HG03039 (cell line): ENCODE data around the gene ITPK1.

Experiments used
- ATAC-seq: cut with Tn5 transposase; IDR thresholded peaks from one replicate; pipeline ENCODE4 v1.9.1; 2021; ENCODE audit warnings: mild to moderate bottlenecking, moderate library complexity; ENCODE audit not compliant: unreplicated experiment

ITPK1 gene

GRCh38 chr14:93012506-93012905, 103.2 kb downstream of the ITPK1 start:
- no peak for ATAC-seq

GRCh38 chr14:93011650-93012325, 103.9 kb downstream of the ITPK1 start:
- ATAC-seq = no peak

- ATAC-seq = no peak
These were observed 104.6 kb downstream of the ITPK1 start for GRCh38 chr14:93011141-93011529.

- no peak for ATAC-seq
These were observed 105.1 kb downstream of the ITPK1 start for GRCh38 chr14:93010522-93011140.

- no peak for ATAC-seq
These were observed 105.6 kb downstream of the ITPK1 start for GRCh38 chr14:93010130-93010499.

GRCh38 chr14:93009471-93010129, 106.1 kb downstream of the ITPK1 start:
- ATAC-seq = no peak

- no peak for ATAC-seq
These were observed 107.3 kb downstream of the ITPK1 start for GRCh38 chr14:93008381-93008780.

- no peak for ATAC-seq
These were observed 108.3 kb downstream of the ITPK1 start for GRCh38 chr14:93007225-93007997.

- no peak for ATAC-seq
These were observed 109.1 kb downstream of the ITPK1 start for GRCh38 chr14:93006567-93007051.

- no peak for ATAC-seq
These were observed 109.9 kb downstream of the ITPK1 start for GRCh38 chr14:93005838-93006237.

- no peak for ATAC-seq
These were observed 110.5 kb downstream of the ITPK1 start for GRCh38 chr14:93005135-93005813.

- no peak for ATAC-seq
These were observed 111.0 kb downstream of the ITPK1 start for GRCh38 chr14:93004699-93005082.

- no peak for ATAC-seq
These were observed 111.6 kb downstream of the ITPK1 start for GRCh38 chr14:93003945-93004698.

- no peak for ATAC-seq
These were observed 112.8 kb downstream of the ITPK1 start for GRCh38 chr14:93002851-93003298.

GRCh38 chr14:93002049-93002448, 113.7 kb downstream of the ITPK1 start:
- ATAC-seq = no peak

GRCh38 chr14:92998946-92999345, 116.8 kb downstream of the ITPK1 start:
- ATAC-seq = no peak

GRCh38 chr14:92997343-92998061, 118.2 kb downstream of the ITPK1 start:
- no peak for ATAC-seq

GRCh38 chr14:92995620-92996019, 120.1 kb downstream of the ITPK1 start:
- ATAC-seq = no peak

GRCh38 chr14:92994942-92995341, 120.8 kb downstream of the ITPK1 start:
- no peak for ATAC-seq
